Stimulated activated CD4-positive, alpha-beta T cell treated with anti-CD3 and anti-CD28 coated beads, Interleukin-1b, Interleukin-23, amount 100 ng/mL, for 1 hour (primary cell): Measurements from ENCODE around the gene POLR1C.
"Not testable (repeated sequence)": the region's sequence is repeated elsewhere in the genome, so short reads cannot be mapped to it uniquely, and the experiment has no call there.

Experiments
- DNase-seq, 2 donors: peaks; one replicate each; pipeline ENCODE4 v3.0.0-alpha.2; 2020; ENCODE audit warnings: low read depth in 2 of 2

The POLR1C gene

GRCh38 chr6:43509984-43510826 lies 6.7 kb upstream of the POLR1C start, which contains the start of gene LRRC73:
LRRC73 (minus strand) TSS chr6:43510346; CDS start chr6:43509785, 561 bp downstream.
- peak; percentile 43 to 71 for DNase-seq

GRCh38 chr6:43510827-43511163 lies 6.1 kb upstream of the POLR1C start:
- DNase-seq = no peak

GRCh38 chr6:43511824-43512415 lies 5.0 kb upstream of the POLR1C start:
- DNase-seq = no peak

GRCh38 chr6:43515808-43516207 lies 1.1 kb upstream of the POLR1C start:
- DNase-seq = no peak

- DNase-seq = no peak
Measured at GRCh38 chr6:43516367-43516696, 557 bp upstream of the POLR1C start.

- DNase-seq = no peak
Measured at GRCh38 chr6:43517505-43518357, 842 bp downstream of the POLR1C start.

- DNase-seq = no peak
Measured at GRCh38 chr6:43520097-43520496, 3.2 kb downstream of the POLR1C start.

GRCh38 chr6:43521836-43522235 lies 4.9 kb downstream of the POLR1C start:
- no peak for DNase-seq

GRCh38 chr6:43522547-43523261 lies 5.8 kb downstream of the POLR1C start:
- no peak for DNase-seq

GRCh38 chr6:43523284-43523683 lies 6.4 kb downstream of the POLR1C start:
- DNase-seq = no peak

- no peak for DNase-seq
Measured at GRCh38 chr6:43524483-43524961, 7.6 kb downstream of the POLR1C start.

GRCh38 chr6:43532201-43532600 lies 15.3 kb downstream of the POLR1C start:
- DNase-seq = no peak

GRCh38 chr6:43538986-43539385 lies 22.1 kb downstream of the POLR1C start:
- not testable (repeated sequence) for DNase-seq

GRCh38 chr6:43539409-43539808 lies 22.5 kb downstream of the POLR1C start:
- DNase-seq = not testable (repeated sequence)

- no peak for DNase-seq
Measured at GRCh38 chr6:43540507-43540906, 23.6 kb downstream of the POLR1C start.

GRCh38 chr6:43541774-43542471 lies 25.0 kb downstream of the POLR1C start:
- DNase-seq = no peak

- no peak for DNase-seq
Measured at GRCh38 chr6:43544461-43544860, 27.6 kb downstream of the POLR1C start.

- no peak for DNase-seq
Measured at GRCh38 chr6:43547222-43547621, 30.3 kb downstream of the POLR1C start.

GRCh38 chr6:43557620-43558019 lies 40.7 kb downstream of the POLR1C start:
- DNase-seq = not testable (repeated sequence)

- DNase-seq = no peak
Measured at GRCh38 chr6:43559328-43559727, 42.4 kb downstream of the POLR1C start.

- DNase-seq = no peak
Measured at GRCh38 chr6:43570876-43571441, 54.1 kb downstream of the POLR1C start.
